HCT116 (cell line): ENCODE data around the gene CRYBB1. TPM values are rescaled to one million over a fixed set of nuclear protein-coding genes. Genes with fewer than 3 reads are reported as not detected.

Experiments used
- ATAC-seq: fragments of 200-7000 bp; cut with Tn5 transposase; 2 replicates; pipeline ENCODE4 v1.9.1; 2020; ENCODE audit warnings: mild to moderate bottlenecking, moderate library complexity
- BruUV-seq: library from RNA; stranded (reverse); fragments of 400-500 nt; replicated peaks from 2 replicates; lab custom pipeline; 2021; lab: Mats Ljungman, UMichigan
- CTCF ChIA-PET: fragments of 300-600 bp; sonication (Branson Sonifier 250); formaldehyde crosslinking; loops from one replicate; lab custom pipeline; 2021; ENCODE audit warnings: antibody characterized with exemption; lab: Charles Lee
- POLR2A ChIA-PET: fragments of 300-600, 350-600 bp; sonication (Branson Sonifier 250); formaldehyde crosslinking; loops from one replicate; lab custom pipeline; 2021; ENCODE audit warnings: antibody characterized with exemption; lab: Charles Lee
- RAD21 ChIA-PET, 2 experiments: fragments of 300-600 bp; sonication (Branson Sonifier 250); formaldehyde crosslinking; loops; one replicate each; lab custom pipeline; 2023; ENCODE audit warnings: low total read pairs in 2 of 2; ENCODE audit not compliant: uncharacterized antibody in 2 of 2, unreplicated experiment in 2 of 2, low non-redundant PET in 1 of 2; lab: Charles Lee
- DNase-seq: peaks from one replicate; pipeline ENCODE4 v3.0.0-alpha.2; 2010; ENCODE audit warnings: low read depth, low spot score
- H2AFZ ChIP-seq: fragments of 200-600 bp; shearing (Covaris generic), sonication (generic); 2 replicates; pipeline ENCODE4 v1.6.1; 2017; ENCODE audit warnings: low read depth, mixed run types, mixed read lengths, antibody characterized with exemption, low read length; ENCODE audit not compliant: poor library complexity, severe bottlenecking
- H3K27ac ChIP-seq: 2 replicates; pipeline ENCODE4 v1.5.1; 2012; ENCODE audit warnings: low read depth, low read length
- H3K27me3 ChIP-seq: fragments of 200-600 bp; sonication (generic); 2 replicates; pipeline ENCODE4 v1.6.1; 2016; ENCODE audit warnings: mixed run types, low read length, mixed read lengths; ENCODE audit not compliant: insufficient read depth
- H3K36me3 ChIP-seq, 2 experiments: fragments of 200-500 bp in 1 of 2; fragments of 200-600 bp in 1 of 2; sonication (Bioruptor generic) in 1 of 2; sonication (generic) in 1 of 2; 2 replicates each; pipeline versions ENCODE4 v1.5.1 to v1.6.1; 2014 to 2016; ENCODE audit warnings: low read length in 2 of 2, inconsistent platforms in 1 of 2, mixed read lengths in 1 of 2, mixed run types in 1 of 2; ENCODE audit not compliant: insufficient read depth in 2 of 2, control insufficient read depth in 1 of 2
- H3K4me1 ChIP-seq, 2 experiments: fragments of 200-600 bp in 1 of 2; sonication (generic) in 1 of 2; 2 replicates each; pipeline versions ENCODE4 v1.5.1 to v1.6.1; 2012 to 2017; ENCODE audit warnings: low read length in 2 of 2, inconsistent platforms in 1 of 2, mild to moderate bottlenecking in 1 of 2, mixed read lengths in 1 of 2, mixed run types in 1 of 2, moderate library complexity in 1 of 2; ENCODE audit not compliant: insufficient read depth in 2 of 2, control insufficient read depth in 1 of 2
- H3K4me2 ChIP-seq: fragments of 200-600 bp; sonication (generic); 2 replicates; pipeline ENCODE4 v1.6.1; 2017; ENCODE audit warnings: mixed run types, low read length, mixed read lengths
- H3K4me3 ChIP-seq, 2 experiments: fragments of 200-600 bp in 1 of 2; sonication (generic) in 1 of 2; replicated peaks in 1 of 2; 2 replicates each; pipeline ENCODE4 v1.5.1; 2011 to 2016; ENCODE audit warnings: low read length in 2 of 2, control low read depth in 1 of 2, low read depth in 1 of 2, mild to moderate bottlenecking in 1 of 2, mixed read lengths in 1 of 2, mixed run types in 1 of 2
- H3K79me2 ChIP-seq: fragments of 200-600 bp; sonication (generic); 2 replicates; pipeline ENCODE4 v1.6.1; 2017; ENCODE audit warnings: mild to moderate bottlenecking, mixed run types, low read length, moderate library complexity, mixed read lengths; ENCODE audit not compliant: insufficient read depth
- H3K9ac ChIP-seq: fragments of 200-600 bp; sonication (generic); 2 replicates; pipeline ENCODE4 v1.6.1; 2016; ENCODE audit warnings: low read length, mixed read lengths
- H3K9me2 ChIP-seq: fragments of 200-600 bp; sonication (generic), shearing (Covaris generic); 2 replicates; pipeline ENCODE4 v1.6.1; 2017; ENCODE audit warnings: mixed run types, mild to moderate bottlenecking, moderate library complexity; ENCODE audit not compliant: insufficient read depth
- H3K9me3 ChIP-seq, 2 experiments: fragments of 200-500 bp in 1 of 2; fragments of 200-600 bp in 1 of 2; sonication (Bioruptor generic) in 1 of 2; sonication (generic) in 1 of 2; 2 replicates each; pipeline ENCODE4 v1.6.1; 2014 to 2017; ENCODE audit warnings: low read length in 2 of 2, mixed read lengths in 2 of 2, inconsistent platforms in 1 of 2, low read depth in 1 of 2, mild to moderate bottlenecking in 1 of 2, mixed run types in 1 of 2, moderate library complexity in 1 of 2; ENCODE audit not compliant: control insufficient read depth in 1 of 2, insufficient read depth in 1 of 2
- H4K20me1 ChIP-seq: fragments of 200-600 bp; sonication (generic), shearing (Covaris generic); 2 replicates; pipeline ENCODE4 v1.6.1; 2017; ENCODE audit warnings: mixed run types, mild to moderate bottlenecking, moderate library complexity; ENCODE audit not compliant: insufficient read depth
- ATF3 ChIP-seq: IDR thresholded peaks from 2 replicates; pipeline ENCODE4 v1.6.1; 2012
- EGR1 ChIP-seq: IDR thresholded peaks from 2 replicates; pipeline ENCODE4 v1.6.1; 2012; ENCODE audit warnings: low read depth
- ELF1 ChIP-seq: IDR thresholded peaks from 2 replicates; pipeline ENCODE4 v1.6.1; 2012; ENCODE audit warnings: low read depth, borderline replicate concordance
- EZH2 ChIP-seq: fragments of 200-600 bp; sonication (generic); IDR thresholded peaks from 2 replicates; pipeline ENCODE4 v1.6.1; 2017; ENCODE audit warnings: antibody characterized with exemption, mixed run types
- EZH2phosphoT487 ChIP-seq: fragments of 200-600 bp; IDR thresholded peaks from 2 replicates; pipeline ENCODE4 v1.6.1; 2018; ENCODE audit warnings: antibody characterized with exemption, borderline replicate concordance
- MAX ChIP-seq: IDR thresholded peaks from 2 replicates; pipeline ENCODE4 v1.6.1; 2012
- POLR2A ChIP-seq: IDR thresholded peaks from 2 replicates; pipeline ENCODE4 v1.7.0; 2011; ENCODE audit warnings: borderline replicate concordance; ENCODE audit not compliant: insufficient read depth, insufficient read length; ENCODE audit errors: extremely low read depth
- POLR2AphosphoS5 ChIP-seq: IDR thresholded peaks from 2 replicates; pipeline ENCODE4 v1.6.1; 2011; ENCODE audit warnings: mild to moderate bottlenecking, low read depth, low read length, moderate library complexity
- SIN3A ChIP-seq: IDR thresholded peaks from 2 replicates; pipeline ENCODE4 v1.6.1; 2012; ENCODE audit warnings: low read depth
- SP1 ChIP-seq: IDR thresholded peaks from 2 replicates; pipeline ENCODE4 v1.6.1; 2012; ENCODE audit warnings: low read depth
- TCF7L2 ChIP-seq: IDR thresholded peaks from 2 replicates; pipeline ENCODE4 v1.7.0; 2011; ENCODE audit warnings: borderline replicate concordance, inconsistent platforms; ENCODE audit not compliant: insufficient read depth, insufficient read length; ENCODE audit errors: extremely low read depth
- intact Hi-C: fragments of 100-400 bp; cut with micrococcal nuclease; formaldehyde crosslinking; loops from 2 replicates; pipeline ENCODE4 v1.10.0; 2022
- total RNA-seq: library from RNA; stranded (reverse); gene quantifications from one replicate; pipeline ENCODE4 v1.2.1, GENCODE V29; 2021; ENCODE audit not compliant: unreplicated experiment
- TF ChIP-seq, protein P1 (sequence below): IDR thresholded peaks from 2 replicates; pipeline ENCODE4 v1.6.1; 2012; ENCODE audit warnings: low read depth

Gene CRYBB1
- total RNA-seq, 1 experiment from 2014 or later: not detected

DNA sequence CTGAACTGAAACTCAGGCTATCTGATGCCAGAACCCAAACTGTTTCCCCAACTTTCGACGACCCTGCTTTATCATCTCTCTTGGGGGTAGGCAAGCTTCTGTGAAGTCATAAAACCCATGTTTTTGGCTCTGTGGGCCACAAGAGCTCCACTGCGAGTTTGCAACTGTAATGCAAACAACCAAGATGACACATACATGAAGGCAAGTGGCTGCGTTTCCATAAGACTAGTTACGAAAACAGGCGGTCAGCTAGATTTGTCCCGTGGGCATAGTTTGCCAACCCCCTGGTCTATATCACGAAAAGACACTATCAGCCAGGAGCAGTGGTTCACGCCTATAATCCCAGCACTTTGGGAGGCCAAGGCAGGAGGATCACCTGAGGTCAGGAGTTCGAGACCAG is 65.4 kb downstream of the CRYBB1 start:
- Histone ChIP-seq H3K4me2 (no peak overlapping the region), H3K9ac (no peak overlapping the region), H3K4me3 (no peak overlapping the region), H2AFZ (no peak overlapping the region), H3K27ac (no peak overlapping the region), H3K9me3 (no peaks in the 10 kb centered on the region), H3K9me2 (no peaks in the 10 kb centered on the region), H3K36me3 (no peaks in the 10 kb centered on the region), H3K4me1 (peaks cover 13 to 17% of the 10 kb centered on the region in 2 experiments), H3K27me3 (no peaks in the 10 kb centered on the region), H3K79me2 (no peaks in the 10 kb centered on the region), H4K20me1 (no peaks in the 10 kb centered on the region)
- intact Hi-C loops: no loop called here
- CTCF ChIA-PET: no interaction called here
- RAD21 ChIA-PET: no interaction called here
- no TSS peak for BruUV-seq
- TF ChIP-seq POLR2A: no peak
- TF ChIP-seq SIN3A: no peak
- TF ChIP-seq EZH2phosphoT487: no peak
- TF ChIP-seq TCF7L2: no peak
- TF ChIP-seq ELF1: no peak
- no peak for TF ChIP-seq EZH2
- TF ChIP-seq POLR2AphosphoS5: no peak
- no peak for TF ChIP-seq EGR1
- TF ChIP-seq ATF3: no peak
- TF ChIP-seq SP1: no peak
- TF ChIP-seq, protein P1, sequence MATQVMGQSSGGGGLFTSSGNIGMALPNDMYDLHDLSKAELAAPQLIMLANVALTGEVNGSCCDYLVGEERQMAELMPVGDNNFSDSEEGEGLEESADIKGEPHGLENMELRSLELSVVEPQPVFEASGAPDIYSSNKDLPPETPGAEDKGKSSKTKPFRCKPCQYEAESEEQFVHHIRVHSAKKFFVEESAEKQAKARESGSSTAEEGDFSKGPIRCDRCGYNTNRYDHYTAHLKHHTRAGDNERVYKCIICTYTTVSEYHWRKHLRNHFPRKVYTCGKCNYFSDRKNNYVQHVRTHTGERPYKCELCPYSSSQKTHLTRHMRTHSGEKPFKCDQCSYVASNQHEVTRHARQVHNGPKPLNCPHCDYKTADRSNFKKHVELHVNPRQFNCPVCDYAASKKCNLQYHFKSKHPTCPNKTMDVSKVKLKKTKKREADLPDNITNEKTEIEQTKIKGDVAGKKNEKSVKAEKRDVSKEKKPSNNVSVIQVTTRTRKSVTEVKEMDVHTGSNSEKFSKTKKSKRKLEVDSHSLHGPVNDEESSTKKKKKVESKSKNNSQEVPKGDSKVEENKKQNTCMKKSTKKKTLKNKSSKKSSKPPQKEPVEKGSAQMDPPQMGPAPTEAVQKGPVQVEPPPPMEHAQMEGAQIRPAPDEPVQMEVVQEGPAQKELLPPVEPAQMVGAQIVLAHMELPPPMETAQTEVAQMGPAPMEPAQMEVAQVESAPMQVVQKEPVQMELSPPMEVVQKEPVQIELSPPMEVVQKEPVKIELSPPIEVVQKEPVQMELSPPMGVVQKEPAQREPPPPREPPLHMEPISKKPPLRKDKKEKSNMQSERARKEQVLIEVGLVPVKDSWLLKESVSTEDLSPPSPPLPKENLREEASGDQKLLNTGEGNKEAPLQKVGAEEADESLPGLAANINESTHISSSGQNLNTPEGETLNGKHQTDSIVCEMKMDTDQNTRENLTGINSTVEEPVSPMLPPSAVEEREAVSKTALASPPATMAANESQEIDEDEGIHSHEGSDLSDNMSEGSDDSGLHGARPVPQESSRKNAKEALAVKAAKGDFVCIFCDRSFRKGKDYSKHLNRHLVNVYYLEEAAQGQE: no peak
- no peak for TF ChIP-seq MAX
- DNase-seq (no peak), ATAC-seq (no peak)
- POLR2A ChIA-PET: no interaction called here
